H1 (cell line): ENCODE results near the gene ADGRL3. TPM values are rescaled to one million over a fixed set of nuclear protein-coding genes. Genes with fewer than 3 reads are reported as not detected.

Source experiments
- CTCF ChIA-PET: fragments of 300-600 bp; sonication (Branson Sonifier 250); formaldehyde crosslinking; loops from one replicate; lab custom pipeline; 2021; ENCODE audit not compliant: partially characterized antibody; lab: Charles Lee
- POLR2A ChIA-PET: fragments of 300-600 bp; sonication (Branson Sonifier 250); formaldehyde crosslinking; loops from one replicate; lab custom pipeline; 2021; ENCODE audit warnings: inconsistent platforms; ENCODE audit not compliant: partially characterized antibody; lab: Charles Lee
- DNase-seq, 2 experiments: peaks; one replicate each; pipeline versions ENCODE4 v3.0.0 to v3.0.0-alpha.2; 2010 to 2022; ENCODE audit warnings: low spot score in 2 of 2, low read depth in 1 of 2, mixed read lengths in 1 of 2
- FAIRE-seq: peaks from 2 replicates; lab custom pipeline; 2011; peaks lifted over from hg19 to GRCh38; lab: Jason Lieb, UNC
- H2AFZ ChIP-seq: 2 replicates; pipeline ENCODE4 v1.8.1; 2012; ENCODE audit warnings: low read length, inconsistent platforms
- H2AK5ac ChIP-seq: 2 replicates; pipeline ENCODE4 v1.6.1; 2013; ENCODE audit warnings: low read depth, low read length
- H2BK120ac ChIP-seq: replicated peaks from 2 replicates; pipeline ENCODE3; 2013; ENCODE audit warnings: low read depth, low read length, inconsistent platforms
- H2BK12ac ChIP-seq: 2 replicates; pipeline ENCODE4 v1.6.1; 2013; ENCODE audit warnings: low read depth, low read length
- H2BK15ac ChIP-seq: 2 replicates; pipeline ENCODE4 v1.6.1; 2013; ENCODE audit warnings: low read length
- H2BK20ac ChIP-seq: 2 replicates; pipeline ENCODE4 v1.6.1; 2013; ENCODE audit warnings: low read length
- H2BK5ac ChIP-seq: 2 replicates; pipeline ENCODE4 v1.6.1; 2013; ENCODE audit warnings: low read depth, low read length
- H3K14ac ChIP-seq: 2 replicates; pipeline ENCODE4 v1.6.1; 2013; ENCODE audit warnings: inconsistent platforms; ENCODE audit not compliant: insufficient read length
- H3K18ac ChIP-seq: 2 replicates; pipeline ENCODE4 v1.6.1; 2013; ENCODE audit warnings: low read length; ENCODE audit errors: extremely low read depth
- H3K23ac ChIP-seq: 2 replicates; pipeline ENCODE4 v1.6.1; 2013; ENCODE audit warnings: inconsistent platforms; ENCODE audit not compliant: insufficient read length
- H3K23me2 ChIP-seq: 2 replicates; pipeline ENCODE4 v1.6.1; 2013; ENCODE audit warnings: low read depth, low read length
- H3K27ac ChIP-seq: 2 replicates; pipeline ENCODE4 v1.6.1; 2011; ENCODE audit warnings: low read depth, low read length, inconsistent platforms
- H3K27me3 ChIP-seq, 4 experiments: replicated peaks in 1 of 4; 1 replicate in 1 of 4; 2 replicates in 3 of 4; pipeline versions ENCODE4 v1.6.1 to v1.8.1; 2011 to 2013; ENCODE audit warnings: low read length in 3 of 4, mild to moderate bottlenecking in 3 of 4, inconsistent platforms in 2 of 4, mixed read lengths in 2 of 4, moderate library complexity in 1 of 4; ENCODE audit not compliant: control insufficient read depth in 3 of 4, insufficient read depth in 3 of 4; ENCODE audit errors: extremely low read depth in 1 of 4
- H3K36me3 ChIP-seq, 4 experiments: 2 replicates each; pipeline versions ENCODE4 v1.6.1 to v1.8.1; 2011 to 2013; ENCODE audit warnings: mild to moderate bottlenecking in 4 of 4, low read length in 3 of 4, moderate library complexity in 2 of 4, control low read depth in 1 of 4, inconsistent platforms in 1 of 4; ENCODE audit not compliant: insufficient read depth in 4 of 4, control insufficient read depth in 2 of 4
- H3K4ac ChIP-seq: replicated peaks from 2 replicates; pipeline ENCODE3; 2013; ENCODE audit warnings: low read length, low read depth, mixed read lengths, inconsistent platforms; ENCODE audit not compliant: insufficient read length
- H3K4me1 ChIP-seq, 4 experiments: replicated peaks in 1 of 4; 1 replicate in 1 of 4; 2 replicates in 3 of 4; pipeline versions ENCODE4 v1.6.1 to v1.8.1; 2011 to 2013; ENCODE audit warnings: low read length in 3 of 4, inconsistent platforms in 2 of 4, mixed read lengths in 1 of 4; ENCODE audit not compliant: insufficient read depth in 4 of 4, control insufficient read depth in 3 of 4
- H3K4me2 ChIP-seq, 2 experiments: 2 replicates each; pipeline versions ENCODE4 v1.6.1 to v1.8.1; 2011 to 2013; ENCODE audit warnings: low read depth in 2 of 2, low read length in 2 of 2, control low read depth in 1 of 2, inconsistent platforms in 1 of 2, mild to moderate bottlenecking in 1 of 2; ENCODE audit not compliant: insufficient read depth in 1 of 2
- H3K4me3 ChIP-seq, 4 experiments: fragments of 200-600, 300-600 bp in 1 of 4; sonication (generic), shearing (Covaris generic), sonication (Bioruptor Twin) in 1 of 4; 2 replicates each; pipeline versions ENCODE4 v1.5.1 to v1.8.1; 2011 to 2016; ENCODE audit warnings: low read length in 4 of 4, low read depth in 3 of 4, control low read depth in 2 of 4, inconsistent platforms in 2 of 4, mild to moderate bottlenecking in 2 of 4, mixed read lengths in 1 of 4, moderate library complexity in 1 of 4; ENCODE audit not compliant: insufficient read depth in 2 of 4; ENCODE audit errors: extremely low read depth in 1 of 4
- H3K56ac ChIP-seq: replicated peaks from 2 replicates; pipeline ENCODE3; 2013; ENCODE audit warnings: low read depth, mild to moderate bottlenecking, mixed read lengths, low read length, inconsistent platforms; ENCODE audit not compliant: insufficient read length
- H3K79me1 ChIP-seq: 2 replicates; pipeline ENCODE4 v1.6.1; 2013; ENCODE audit warnings: low read depth, low read length, control low read depth
- H3K79me2 ChIP-seq, 2 experiments: 2 replicates each; pipeline versions ENCODE4 v1.6.1 to v1.8.1; 2012 to 2013; ENCODE audit warnings: low read length in 2 of 2, mild to moderate bottlenecking in 2 of 2, inconsistent platforms in 1 of 2; ENCODE audit not compliant: insufficient read depth in 2 of 2, control insufficient read depth in 1 of 2
- H3K9ac ChIP-seq, 4 experiments: replicated peaks in 1 of 4; 1 replicate in 1 of 4; 2 replicates in 3 of 4; pipeline versions ENCODE4 v1.6.1 to v1.8.1; 2011 to 2013; ENCODE audit warnings: low read depth in 3 of 4, low read length in 3 of 4, control low read depth in 2 of 4, mild to moderate bottlenecking in 2 of 4, moderate library complexity in 2 of 4, inconsistent platforms in 1 of 4; ENCODE audit errors: extremely low read depth in 1 of 4
- H3K9me3 ChIP-seq, 2 experiments: 2 replicates each; pipeline versions ENCODE4 v1.6.1 to v1.8.1; 2012 to 2013; ENCODE audit warnings: mild to moderate bottlenecking in 2 of 2, moderate library complexity in 2 of 2, control low read depth in 1 of 2, inconsistent platforms in 1 of 2, low read depth in 1 of 2, low read length in 1 of 2, mixed read lengths in 1 of 2; ENCODE audit not compliant: insufficient read depth in 2 of 2
- H4K20me1 ChIP-seq, 2 experiments: replicated peaks in 1 of 2; 2 replicates each; pipeline versions ENCODE3 to v1.8.1; 2011 to 2013; ENCODE audit warnings: inconsistent platforms in 2 of 2, low read length in 2 of 2, mild to moderate bottlenecking in 1 of 2; ENCODE audit not compliant: insufficient read depth in 2 of 2, control insufficient read depth in 1 of 2
- H4K5ac ChIP-seq: 2 replicates; pipeline ENCODE4 v1.6.1; 2013; ENCODE audit warnings: low read length, low read depth, mixed read lengths, inconsistent platforms; ENCODE audit not compliant: insufficient read length
- H4K8ac ChIP-seq: 2 replicates; pipeline ENCODE4 v1.8.0; 2013; ENCODE audit warnings: mild to moderate bottlenecking, moderate library complexity, low read length, inconsistent platforms; ENCODE audit not compliant: insufficient read depth; ENCODE audit errors: extremely low read depth
- H4K91ac ChIP-seq: replicated peaks from 2 replicates; pipeline ENCODE3; 2013; ENCODE audit warnings: low read length, mixed read lengths, inconsistent platforms; ENCODE audit not compliant: insufficient read length
- BRCA1 ChIP-seq: IDR thresholded peaks from 2 replicates; pipeline ENCODE4 v1.6.1; 2012; ENCODE audit warnings: low read depth, low read length, improper control_type of control experiment
- POU5F1 ChIP-seq: IDR thresholded peaks from 2 replicates; pipeline ENCODE4 v1.6.1; 2011; ENCODE audit warnings: low read depth, mild to moderate bottlenecking, low read length, moderate library complexity
- SP4 ChIP-seq: IDR thresholded peaks from 2 replicates; pipeline ENCODE4 v1.6.1; 2012; ENCODE audit warnings: low read length, inconsistent platforms
- TAF7 ChIP-seq: optimal IDR thresholded peaks from 2 replicates; pipeline ENCODE3; 2011; ENCODE audit warnings: low read depth, mild to moderate bottlenecking, inconsistent platforms, low read length, moderate library complexity, borderline replicate concordance
- WGBS, 2 experiments: shearing (Covaris generic) in 1 of 2; methylation state at CpG; one replicate each; pipeline versions ENCODE4 v1.1.6 to v1.1.7; 2013 to 2015; ENCODE audit warnings: low lambda C conversion rate in 2 of 2, mixed read lengths in 2 of 2, inconsistent platforms in 1 of 2, low coverage in 1 of 2, missing lambda C conversion rate in 1 of 2; ENCODE audit not compliant: insufficient replicate concordance in 2 of 2, insufficient coverage in 1 of 2, insufficient read length in 1 of 2; ENCODE audit errors: extremely low coverage in 1 of 2, missing lambda C conversion rate in 1 of 2; 5-methylcytosine and 5-hydroxymethylcytosine counted together
- polyA plus RNA-seq, 7 experiments: library from polyadenylated mRNA; depleted of rRNA in 3 of 7; stranded (reverse) in 5 of 7; unstranded in 2 of 7; fragments of >200 nt in 5 of 7; fragments of 200-250 nt in 2 of 7; gene quantifications; 1 replicate in 5 of 7; 2 replicates in 1 of 7; 4 replicates in 1 of 7; pipeline versions ENCODE4 v1.2.1 to v1.2.3, GENCODE V29; 2011 to 2013; ENCODE audit warnings: missing spikeins in 2 of 7, mixed read lengths in 2 of 7
- total RNA-seq: library from RNA; stranded (reverse); fragmentation: NEBNext Ultra II Directional; extraction: Animal tissue kit (Norgen Biotek cat#: 25700); gene quantifications from 2 replicates; pipeline ENCODE4 v1.2.1, GENCODE V29; 2021

The ADGRL3 gene
- total and polyA plus RNA-seq, 2 of the 8 experiments (the other 6 are each of a cell fraction or from before 2014, with no cell fraction given) = 6.6 to 13.0 TPM

DNA sequence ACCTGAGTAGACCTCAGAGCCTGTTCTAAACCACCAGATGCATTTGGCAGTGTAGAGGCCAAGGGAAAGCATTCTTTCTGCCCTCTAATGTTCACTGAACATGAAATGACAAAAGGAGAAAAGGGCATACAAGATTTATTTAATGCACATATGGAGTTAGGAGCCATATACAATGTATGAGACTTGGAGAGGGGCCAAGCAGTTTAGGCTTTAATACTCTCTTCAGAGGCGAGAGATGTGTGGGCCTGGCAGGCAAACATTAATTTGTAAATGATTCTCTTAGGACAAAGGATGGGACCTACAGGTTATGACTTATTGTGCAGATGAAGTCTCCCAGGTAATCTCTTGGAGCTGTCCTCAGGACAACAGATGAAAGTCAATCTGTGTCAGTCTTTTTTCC lies 631.9 kb downstream of the ADGRL3 start:
- no peak overlapping the region for H2AFZ ChIP-seq
- no peak overlapping the region for H4K5ac ChIP-seq
- no peak overlapping the region for H2BK5ac ChIP-seq
- peaks cover 3 to 13% (median 7%) of the 10 kb centered on the region in 4 experiments; a peak in 5 of 7 replicates for H3K4me1 ChIP-seq
- H3K27ac ChIP-seq = no peak overlapping the region
- H3K36me3 ChIP-seq = no peaks in the 10 kb centered on the region
- no peak overlapping the region for H2BK120ac ChIP-seq
- FAIRE-seq = no peak
- H3K27me3 ChIP-seq = no peaks in the 10 kb centered on the region
- H3K4me2 ChIP-seq = no peak overlapping the region
- H3K4ac ChIP-seq = no peak overlapping the region
- H2BK15ac ChIP-seq = no peak overlapping the region; the same call in 1 of the 2 replicates
- no peaks in the 10 kb centered on the region for H3K79me2 ChIP-seq
- no peak overlapping the region for H3K4me3 ChIP-seq
- ChIA-PET POLR2A (no interaction called here), CTCF (interaction anchor here (1.2 kb wide), 1 partner anchor 9 kb away, joined by 5 read pairs; no protein-coding TSS in a partner anchor)
- no peak overlapping the region for H3K56ac ChIP-seq
- H3K79me1 ChIP-seq = no peaks in the 10 kb centered on the region
- DNase-seq = no peak
- H3K14ac ChIP-seq = no peak overlapping the region
- no peak overlapping the region for H3K9ac ChIP-seq
- no peak overlapping the region for H4K91ac ChIP-seq
- H2BK20ac ChIP-seq = no peak overlapping the region
- H3K23ac ChIP-seq = no peak overlapping the region
- H2BK12ac ChIP-seq = no peak overlapping the region
- no peaks in the 10 kb centered on the region for H3K9me3 ChIP-seq
- TF ChIP-seq BRCA1 (no peak), SP4 (no peak), TAF7 (no peak), POU5F1 (no peak)
- H2AK5ac ChIP-seq = no peak overlapping the region
- 86% methylated on average over 1 of the region's 1 CpG; no CpG with 5 or more reads in 1 of the 2 experiments for WGBS, 2 experiments
- no peaks in the 10 kb centered on the region for H3K23me2 ChIP-seq
- H3K18ac ChIP-seq = no peak overlapping the region
- no peaks in the 10 kb centered on the region for H4K20me1 ChIP-seq
- H4K8ac ChIP-seq = no peak overlapping the region
